GM19468 (cell line): Measurements from ENCODE around the gene HOXC9.

Experiments used
- ATAC-seq: cut with Tn5 transposase; IDR thresholded peaks from one replicate; pipeline ENCODE4 v1.9.1; 2021; ENCODE audit warnings: mild to moderate bottlenecking, moderate library complexity, moderate number of reproducible peaks; ENCODE audit not compliant: unreplicated experiment; ENCODE audit errors: extremely low read depth

Gene HOXC9

GRCh38 chr12:53961025-53961761 lies 38.8 kb upstream of the HOXC9 start:
- ATAC-seq: no peak

- no peak for ATAC-seq
Observed at GRCh38 chr12:53963005-53963404, 37.0 kb upstream of the HOXC9 start.

GRCh38 chr12:53963434-53964314 lies 36.3 kb upstream of the HOXC9 start:
- ATAC-seq: no peak

- ATAC-seq: no peak
Observed at GRCh38 chr12:53964315-53964713, 35.6 kb upstream of the HOXC9 start.

GRCh38 chr12:53965281-53966084 lies 34.5 kb upstream of the HOXC9 start:
- no peak for ATAC-seq

- ATAC-seq: no peak
Observed at GRCh38 chr12:53966085-53966384, 33.9 kb upstream of the HOXC9 start.

GRCh38 chr12:53966385-53967133 lies 33.4 kb upstream of the HOXC9 start:
- ATAC-seq: no peak

- no peak for ATAC-seq
Observed at GRCh38 chr12:53967421-53967925, 32.5 kb upstream of the HOXC9 start.

GRCh38 chr12:53968214-53969127 lies 31.5 kb upstream of the HOXC9 start:
- ATAC-seq: no peak

GRCh38 chr12:53969588-53970259 lies 30.2 kb upstream of the HOXC9 start:
- no peak for ATAC-seq

GRCh38 chr12:53970451-53970850 lies 29.5 kb upstream of the HOXC9 start:
- no peak for ATAC-seq

- no peak for ATAC-seq
Observed at GRCh38 chr12:53971129-53971528, 28.8 kb upstream of the HOXC9 start.

GRCh38 chr12:53971686-53972085 lies 28.3 kb upstream of the HOXC9 start:
- no peak for ATAC-seq

GRCh38 chr12:53972152-53972702 lies 27.7 kb upstream of the HOXC9 start:
- ATAC-seq: no peak

GRCh38 chr12:53972722-53973235 lies 27.2 kb upstream of the HOXC9 start, which contains the start of gene HOXC11:
Gene HOXC11, plus strand, starts transcription at chr12:53973126. Its CDS starts 116 bp downstream, at chr12:53973242.
- ATAC-seq: no peak

GRCh38 chr12:53973236-53974042 lies 26.5 kb upstream of the HOXC9 start:
- ATAC-seq: no peak
